ENCODE data around the gene FHIP1B.
"Not testable (repeated sequence)": the region's sequence is repeated elsewhere in the genome, so short reads cannot be mapped to it uniquely, and the experiment has no call there.

Gene FHIP1B

GRCh38 chr11:6234387-6235107 is at the start of gene FHIP1B:
Gene FHIP1B, minus strand, starts transcription at chr11:6234636. Its CDS starts 10,120 bp downstream, at chr11:6224516.
- DNase-seq (ENCODE audit: low spot score), result peak; percentile 99

GRCh38 chr11:6283453-6284023 is 49.1 kb upstream of the FHIP1B start:
- DNase-seq (ENCODE audit: low spot score), result no peak

GRCh38 chr11:6280809-6281208 is 46.4 kb upstream of the FHIP1B start:
- not testable (repeated sequence) for DNase-seq (ENCODE audit: low spot score)

GRCh38 chr11:6273188-6273587 is 38.8 kb upstream of the FHIP1B start:
- DNase-seq (ENCODE audit: low spot score), result no peak

GRCh38 chr11:6271598-6271997 is 37.2 kb upstream of the FHIP1B start:
- DNase-seq (ENCODE audit: low spot score), result no peak

- no peak for DNase-seq (ENCODE audit: low spot score)
These were observed 36.3 kb upstream of the FHIP1B start for GRCh38 chr11:6270584-6271246.

- DNase-seq (ENCODE audit: low spot score), result no peak
These were observed 35.6 kb upstream of the FHIP1B start for GRCh38 chr11:6269994-6270393.

GRCh38 chr11:6268820-6269219 is 34.4 kb upstream of the FHIP1B start:
- no peak for DNase-seq (ENCODE audit: low spot score)

GRCh38 chr11:6263662-6264061 is 29.2 kb upstream of the FHIP1B start:
- DNase-seq (ENCODE audit: low spot score), result no peak

GRCh38 chr11:6260207-6260726 is 25.8 kb upstream of the FHIP1B start:
- no peak for DNase-seq (ENCODE audit: low spot score)

- no peak for DNase-seq (ENCODE audit: low spot score)
These were observed 24.2 kb upstream of the FHIP1B start for GRCh38 chr11:6258571-6259081.

GRCh38 chr11:6258141-6258540 is 23.7 kb upstream of the FHIP1B start:
- no peak for DNase-seq (ENCODE audit: low spot score)

- DNase-seq (ENCODE audit: low spot score), result no peak
These were observed 18.8 kb upstream of the FHIP1B start for GRCh38 chr11:6253197-6253596.

GRCh38 chr11:6251990-6252473 is 17.6 kb upstream of the FHIP1B start:
- DNase-seq (ENCODE audit: low spot score), result no peak

- DNase-seq (ENCODE audit: low spot score), result peak; percentile 50
These were observed 16.8 kb upstream of the FHIP1B start for GRCh38 chr11:6251120-6251733.

GRCh38 chr11:6249770-6250555 is 15.5 kb upstream of the FHIP1B start:
- DNase-seq (ENCODE audit: low spot score), result peak; percentile 20

GRCh38 chr11:6248897-6249296 is 14.5 kb upstream of the FHIP1B start:
- DNase-seq (ENCODE audit: low spot score), result not testable (repeated sequence)

GRCh38 chr11:6248248-6248647 is 13.8 kb upstream of the FHIP1B start:
- no peak for DNase-seq (ENCODE audit: low spot score)

GRCh38 chr11:6245536-6245935 is 11.1 kb upstream of the FHIP1B start:
- no peak for DNase-seq (ENCODE audit: low spot score)

- DNase-seq (ENCODE audit: low spot score), result no peak
These were observed 6.9 kb upstream of the FHIP1B start for GRCh38 chr11:6241316-6241715.

GRCh38 chr11:6240781-6241180 is 6.3 kb upstream of the FHIP1B start:
- no peak for DNase-seq (ENCODE audit: low spot score)

Data from kidney capillary endothelial cell (primary cell).